ENCODE data around the gene MSX1. TPM values are rescaled to one million over a fixed set of nuclear protein-coding genes. Genes with fewer than 3 reads are reported as not detected.

Gene MSX1
- total RNA-seq, 1 experiment from 2014 or later, result 11.4 TPM

- no peak for DNase-seq (ENCODE audit: low read depth)
Observed at GRCh38 chr4:4913147-4913561, 53.7 kb downstream of the MSX1 start.

Other genes with a start within 250 kb of the MSX1 start
- 138 and 180 TPM in 2 replicates for gene CYTL1, start 159.8 kb downstream of the MSX1 start, total RNA-seq (2014; rRNA removed; shearing (Covaris generic))
- 4.4 and 7.6 TPM in 2 replicates for gene STK32B, start 191.8 kb downstream of the MSX1 start, total RNA-seq (2014; rRNA removed; shearing (Covaris generic))

All from M059J (cell line).